Esophagus mucosa (tissue), 1 donor: ENCODE results near the gene KERA. TPM values are rescaled to one million over a fixed set of nuclear protein-coding genes. Genes with fewer than 3 reads are reported as not detected.

ENCODE experiments used
- ATAC-seq: fragments of 200-7000 bp; cut with Tn5 transposase; one replicate; pipeline ENCODE4 v1.9.1; 2020
- total RNA-seq: library from RNA; stranded (reverse); gene quantifications from one replicate; pipeline ENCODE4 v1.2.4, GENCODE V29; 2023
- donor health status: DM: yes; HTN: yes; CAD: no.

Gene KERA
- total RNA-seq, 1 donor from 2014 or later: not detected

- no peak for ATAC-seq
These were observed 50.1 kb downstream of the KERA start for GRCh38 chr12:91007531-91008290.

GRCh38 chr12:91004872-91005271, 53.0 kb downstream of the KERA start, which contains the start of gene EPYC:
TSS of gene EPYC (minus strand) at chr12:91004972. CDS start at chr12:91002565, 2,407 bp downstream.
- no peak for ATAC-seq

- no peak for ATAC-seq
These were observed 54.1 kb downstream of the KERA start for GRCh38 chr12:91003737-91004136.

- no peak for ATAC-seq
These were observed 56.5 kb downstream of the KERA start for GRCh38 chr12:91001306-91001705.

Other genes starting within 250 kb of the KERA start
- not detected for gene CCER1, start 102.8 kb downstream of the KERA start, total RNA-seq
- not detected for gene EPYC, start 53.1 kb downstream of the KERA start, total RNA-seq
- 8.4 TPM for gene LUM, start 53.5 kb upstream of the KERA start, total RNA-seq
- 57.4 TPM for gene DCN, start 124.8 kb upstream of the KERA start, total RNA-seq